Liver (tissue), 9 donors: ENCODE data around the gene MFRP. TPM values are rescaled to one million over a fixed set of nuclear protein-coding genes. Genes with fewer than 3 reads are reported as not detected.

Experiments used
- DNase-seq: peaks from one replicate; pipeline ENCODE4 v3.0.0-alpha.2; 2017; ENCODE audit warnings: low spot score
- H3K27ac ChIP-seq, 2 donors: one replicate each; pipeline ENCODE4 v1.7.0; 2013; ENCODE audit warnings: inconsistent platforms in 2 of 2, low read length in 2 of 2, control low read depth in 1 of 2, low read depth in 1 of 2, mild to moderate bottlenecking in 1 of 2
- H3K27me3 ChIP-seq, 4 donors: one replicate each; pipeline versions ENCODE4 v1.6.1 to v1.7.0; 2013; ENCODE audit warnings: low read length in 3 of 4, inconsistent platforms in 1 of 4, mild to moderate bottlenecking in 1 of 4, moderate library complexity in 1 of 4; ENCODE audit not compliant: control insufficient read depth in 4 of 4, insufficient read depth in 4 of 4
- H3K36me3 ChIP-seq, 4 donors: one replicate each; pipeline versions ENCODE4 v1.6.1 to v1.7.0; 2013; ENCODE audit warnings: low read length in 3 of 4, mild to moderate bottlenecking in 3 of 4, low read depth in 1 of 4, moderate library complexity in 1 of 4; ENCODE audit not compliant: control insufficient read depth in 4 of 4, insufficient read depth in 3 of 4
- H3K4me1 ChIP-seq, 4 donors: one replicate each; pipeline versions ENCODE4 v1.6.1 to v1.7.0; 2013; ENCODE audit warnings: low read length in 3 of 4, mild to moderate bottlenecking in 3 of 4, moderate library complexity in 1 of 4; ENCODE audit not compliant: control insufficient read depth in 4 of 4, insufficient read depth in 4 of 4
- H3K4me3 ChIP-seq, 3 donors: one replicate each; pipeline versions ENCODE4 v1.6.1 to v1.7.0; 2013; ENCODE audit warnings: low read length in 3 of 3, control low read depth in 1 of 3, low read depth in 1 of 3, mild to moderate bottlenecking in 1 of 3
- H3K9ac ChIP-seq, 2 donors: one replicate each; pipeline ENCODE4 v1.7.0; 2013; ENCODE audit warnings: low read length in 2 of 2, mild to moderate bottlenecking in 2 of 2, moderate library complexity in 2 of 2, control low read depth in 1 of 2, low read depth in 1 of 2
- H3K9me3 ChIP-seq, 4 donors: one replicate each; pipeline versions ENCODE4 v1.6.1 to v1.7.0; 2013; ENCODE audit warnings: low read length in 3 of 4; ENCODE audit not compliant: control insufficient read depth in 4 of 4
- EGR1 ChIP-seq, 2 donors: IDR thresholded peaks; 2 replicates each; pipeline ENCODE4 v1.6.1; 2016 to 2018; ENCODE audit warnings: antibody characterized with exemption in 2 of 2, low read depth in 2 of 2
- FOXA1 ChIP-seq: IDR thresholded peaks from 2 replicates; pipeline ENCODE4 v1.6.1; 2016; ENCODE audit warnings: antibody characterized with exemption
- GABPA ChIP-seq, 2 donors: IDR thresholded peaks in 1 of 2; conservative IDR thresholded peaks in 1 of 2; 2 replicates each; pipeline ENCODE4 v1.6.1; 2016; ENCODE audit warnings: antibody characterized with exemption in 2 of 2, mild to moderate bottlenecking in 1 of 2, moderate library complexity in 1 of 2
- HNF4A ChIP-seq, 2 donors: conservative IDR thresholded peaks; 2 replicates each; pipeline ENCODE4 v1.6.1; 2016; ENCODE audit warnings: antibody characterized with exemption in 2 of 2, mild to moderate bottlenecking in 2 of 2
- HNF4G ChIP-seq: IDR thresholded peaks from 2 replicates; pipeline ENCODE4 v1.6.1; 2016; ENCODE audit warnings: antibody characterized with exemption
- JUND ChIP-seq, 2 donors: IDR thresholded peaks; 2 replicates each; pipeline ENCODE4 v1.6.1; 2016; ENCODE audit warnings: antibody characterized with exemption in 2 of 2
- NR2F2 ChIP-seq: IDR thresholded peaks from 2 replicates; pipeline ENCODE4 v1.6.1; 2016; ENCODE audit warnings: antibody characterized with exemption
- RAD21 ChIP-seq, 2 donors: IDR thresholded peaks; 2 replicates each; pipeline ENCODE4 v1.6.1; 2016; ENCODE audit warnings: antibody characterized with exemption in 2 of 2, mild to moderate bottlenecking in 2 of 2
- RXRA ChIP-seq, 2 donors: IDR thresholded peaks; 2 replicates each; pipeline ENCODE4 v1.6.1; 2017 to 2018; ENCODE audit warnings: antibody characterized with exemption in 2 of 2, mild to moderate bottlenecking in 1 of 2
- SP1 ChIP-seq: IDR thresholded peaks from 2 replicates; pipeline ENCODE4 v1.6.1; 2018; ENCODE audit warnings: antibody characterized with exemption, mild to moderate bottlenecking
- TAF1 ChIP-seq: conservative IDR thresholded peaks from 2 replicates; pipeline ENCODE4 v1.6.1; 2016; ENCODE audit warnings: antibody characterized with exemption, mild to moderate bottlenecking
- YY1 ChIP-seq: IDR thresholded peaks from 2 replicates; pipeline ENCODE4 v1.6.1; 2016; ENCODE audit warnings: antibody characterized with exemption, mild to moderate bottlenecking
- WGBS: extraction: QIAGEN DNeasy Blood & Tissue Kit; methylation state at CpG from one replicate; pipeline ENCODE4 v1.1.7; 2013; 5-methylcytosine and 5-hydroxymethylcytosine counted together
- polyA plus RNA-seq, 2 donors: library from polyadenylated mRNA; stranded (reverse) in 1 of 2; unstranded in 1 of 2; fragments of 200-250 nt in 1 of 2; fragments of >200 nt in 1 of 2; fragmentation: Nextera tagmentation in 1 of 2; extraction: Ambion mirVana in 1 of 2; gene quantifications; one replicate each; pipeline versions ENCODE4 v1.2.1 to v1.2.3, GENCODE V29; 2013 to 2015
- total RNA-seq, 2 donors: library from RNA; depleted of rRNA; stranded (reverse); fragments of >200 nt; gene quantifications; one replicate each; pipeline ENCODE4 v1.2.3, GENCODE V29; 2014
- TF ChIP-seq, protein P1 (sequence below): IDR thresholded peaks from 2 replicates; pipeline ENCODE4 v1.6.1; 2016; ENCODE audit warnings: antibody characterized with exemption
- TF ChIP-seq, protein P2 (sequence below): fragments of 150-350 bp; IDR thresholded peaks from 2 replicates; pipeline ENCODE4 v1.5.1; 2017; ENCODE audit warnings: improper control_type of control experiment, low read depth, low read length; ENCODE audit not compliant: missing input control
- TF ChIP-seq, protein P3 (sequence below): IDR thresholded peaks from 2 replicates; pipeline ENCODE4 v1.6.1; 2016; ENCODE audit warnings: antibody characterized with exemption
- TF ChIP-seq, protein P4 (sequence below): IDR thresholded peaks from 2 replicates; pipeline ENCODE4 v1.6.1; 2016; ENCODE audit warnings: antibody characterized with exemption
- TF ChIP-seq, protein P5 (sequence below): IDR thresholded peaks from 2 replicates; pipeline ENCODE4 v1.6.1; 2016; ENCODE audit warnings: antibody characterized with exemption, mild to moderate bottlenecking
- donor health status: healthy.
- donor health status: healthy.
- donor health status: healthy.
- donor health status: healthy.
- donor health status: healthy.

The MFRP gene
- total and polyA plus RNA-seq, 4 donors: not detected

DNA sequence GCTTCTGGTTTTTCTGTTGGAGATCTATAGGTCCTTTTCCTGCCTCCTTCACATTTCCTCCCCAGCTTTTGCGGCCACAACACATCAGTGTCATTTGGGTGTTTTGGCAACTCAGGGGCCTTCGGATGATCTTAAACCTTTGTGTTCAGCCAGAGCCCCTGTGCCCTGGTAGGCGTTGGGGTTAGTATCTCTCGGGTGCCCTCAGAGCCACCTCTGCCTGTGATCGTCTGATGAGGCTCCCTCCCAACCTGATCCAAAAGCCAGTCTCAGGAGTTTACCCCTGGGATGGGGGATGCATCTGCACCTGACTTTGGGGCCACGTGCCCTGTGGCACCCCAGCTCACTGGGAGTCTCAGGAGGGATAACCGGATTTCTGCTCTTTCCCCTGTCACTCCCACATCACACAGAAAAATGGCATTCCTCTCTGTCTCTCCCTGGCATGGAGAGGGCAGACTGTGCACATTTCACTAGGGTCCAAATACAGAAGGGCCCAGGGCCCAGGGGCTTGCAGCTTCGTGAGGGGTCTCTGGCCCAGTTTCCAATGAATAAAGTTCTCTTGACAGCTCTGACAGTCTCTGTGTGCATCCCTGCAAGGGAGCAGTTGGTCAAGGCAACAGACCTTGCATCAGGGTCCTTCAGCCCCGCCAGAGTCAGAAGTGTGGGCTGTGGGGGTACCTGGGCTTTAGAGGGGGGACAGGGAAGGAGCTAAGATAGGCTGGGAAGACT, 9.6 kb downstream of the MFRP start (continued):
- TF ChIP-seq, protein P1, sequence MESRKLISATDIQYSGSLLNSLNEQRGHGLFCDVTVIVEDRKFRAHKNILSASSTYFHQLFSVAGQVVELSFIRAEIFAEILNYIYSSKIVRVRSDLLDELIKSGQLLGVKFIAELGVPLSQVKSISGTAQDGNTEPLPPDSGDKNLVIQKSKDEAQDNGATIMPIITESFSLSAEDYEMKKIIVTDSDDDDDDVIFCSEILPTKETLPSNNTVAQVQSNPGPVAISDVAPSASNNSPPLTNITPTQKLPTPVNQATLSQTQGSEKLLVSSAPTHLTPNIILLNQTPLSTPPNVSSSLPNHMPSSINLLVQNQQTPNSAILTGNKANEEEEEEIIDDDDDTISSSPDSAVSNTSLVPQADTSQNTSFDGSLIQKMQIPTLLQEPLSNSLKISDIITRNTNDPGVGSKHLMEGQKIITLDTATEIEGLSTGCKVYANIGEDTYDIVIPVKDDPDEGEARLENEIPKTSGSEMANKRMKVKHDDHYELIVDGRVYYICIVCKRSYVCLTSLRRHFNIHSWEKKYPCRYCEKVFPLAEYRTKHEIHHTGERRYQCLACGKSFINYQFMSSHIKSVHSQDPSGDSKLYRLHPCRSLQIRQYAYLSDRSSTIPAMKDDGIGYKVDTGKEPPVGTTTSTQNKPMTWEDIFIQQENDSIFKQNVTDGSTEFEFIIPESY: no peak
- TF ChIP-seq, protein P2, sequence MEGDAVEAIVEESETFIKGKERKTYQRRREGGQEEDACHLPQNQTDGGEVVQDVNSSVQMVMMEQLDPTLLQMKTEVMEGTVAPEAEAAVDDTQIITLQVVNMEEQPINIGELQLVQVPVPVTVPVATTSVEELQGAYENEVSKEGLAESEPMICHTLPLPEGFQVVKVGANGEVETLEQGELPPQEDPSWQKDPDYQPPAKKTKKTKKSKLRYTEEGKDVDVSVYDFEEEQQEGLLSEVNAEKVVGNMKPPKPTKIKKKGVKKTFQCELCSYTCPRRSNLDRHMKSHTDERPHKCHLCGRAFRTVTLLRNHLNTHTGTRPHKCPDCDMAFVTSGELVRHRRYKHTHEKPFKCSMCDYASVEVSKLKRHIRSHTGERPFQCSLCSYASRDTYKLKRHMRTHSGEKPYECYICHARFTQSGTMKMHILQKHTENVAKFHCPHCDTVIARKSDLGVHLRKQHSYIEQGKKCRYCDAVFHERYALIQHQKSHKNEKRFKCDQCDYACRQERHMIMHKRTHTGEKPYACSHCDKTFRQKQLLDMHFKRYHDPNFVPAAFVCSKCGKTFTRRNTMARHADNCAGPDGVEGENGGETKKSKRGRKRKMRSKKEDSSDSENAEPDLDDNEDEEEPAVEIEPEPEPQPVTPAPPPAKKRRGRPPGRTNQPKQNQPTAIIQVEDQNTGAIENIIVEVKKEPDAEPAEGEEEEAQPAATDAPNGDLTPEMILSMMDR: no peak
- no peak for TF ChIP-seq HNF4G
- TF ChIP-seq SP1: no peak
- no peak for TF ChIP-seq EGR1 (IDR thresholded peaks at IDR 0.05; ENCODE audit: low read depth in 2 of 2)
- TF ChIP-seq, protein P3, sequence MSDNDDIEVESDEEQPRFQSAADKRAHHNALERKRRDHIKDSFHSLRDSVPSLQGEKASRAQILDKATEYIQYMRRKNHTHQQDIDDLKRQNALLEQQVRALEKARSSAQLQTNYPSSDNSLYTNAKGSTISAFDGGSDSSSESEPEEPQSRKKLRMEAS: no peak

DNA sequence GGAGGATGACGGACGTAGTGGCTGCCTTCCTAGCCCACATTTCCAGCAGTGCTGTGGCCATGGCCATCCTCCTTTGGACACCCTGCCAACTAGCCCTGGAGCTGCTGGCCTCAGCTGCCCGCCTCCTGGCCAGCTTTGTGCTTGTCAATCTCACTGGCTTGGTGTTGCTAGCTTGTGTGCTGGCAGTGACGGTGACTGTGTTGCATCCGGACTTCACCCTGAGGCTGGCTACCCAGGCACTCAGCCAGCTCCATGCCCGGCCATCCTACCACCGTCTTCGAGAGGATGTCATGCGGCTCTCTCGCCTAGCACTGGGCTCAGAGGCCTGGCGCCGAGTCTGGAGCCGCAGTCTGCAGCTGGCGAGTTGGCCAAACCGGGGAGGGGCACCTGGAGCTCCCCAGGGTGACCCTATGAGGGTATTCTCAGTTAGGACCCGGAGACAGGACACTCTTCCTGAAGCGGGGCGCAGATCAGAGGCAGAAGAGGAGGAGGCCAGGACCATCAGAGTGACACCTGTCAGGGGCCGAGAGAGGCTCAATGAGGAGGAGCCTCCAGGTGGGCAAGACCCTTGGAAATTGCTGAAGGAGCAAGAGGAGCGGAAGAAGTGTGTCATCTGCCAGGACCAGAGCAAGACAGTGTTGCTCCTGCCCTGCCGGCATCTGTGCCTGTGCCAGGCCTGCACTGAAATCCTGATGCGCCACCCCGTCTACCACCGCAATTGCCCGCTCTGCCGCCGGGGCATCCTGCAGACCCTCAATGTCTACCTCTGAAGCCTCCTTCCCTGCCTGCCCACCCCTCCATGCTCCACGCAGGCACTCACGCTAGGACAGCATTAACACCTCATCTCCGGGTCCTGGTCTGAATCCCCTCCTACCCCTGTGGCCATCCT, 10.6 kb downstream of the MFRP start:
- DNase-seq: no peak
- no peaks in the 10 kb centered on the region for H3K9me3 ChIP-seq
- no peaks in the 10 kb centered on the region for H3K36me3 ChIP-seq
- TF ChIP-seq SP1: peak; percentile 66
- TF ChIP-seq HNF4A (conservative IDR thresholded peaks at IDR 0.05): peak; percentile 63 to 79
- TF ChIP-seq RXRA (IDR thresholded peaks at IDR 0.05): peak in 1 of 2 donors; percentile 56
- no peak for TF ChIP-seq FOXA1
- TF ChIP-seq, protein P4, sequence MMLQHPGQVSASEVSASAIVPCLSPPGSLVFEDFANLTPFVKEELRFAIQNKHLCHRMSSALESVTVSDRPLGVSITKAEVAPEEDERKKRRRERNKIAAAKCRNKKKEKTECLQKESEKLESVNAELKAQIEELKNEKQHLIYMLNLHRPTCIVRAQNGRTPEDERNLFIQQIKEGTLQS: no peak
- TF ChIP-seq, protein P2: no peak
- TF ChIP-seq GABPA (IDR thresholded peaks at IDR 0.05 in 1 of 2, conservative IDR thresholded peaks at IDR 0.05 in 1 of 2): no peak
- no peak for TF ChIP-seq RAD21 (IDR thresholded peaks at IDR 0.05)
- TF ChIP-seq TAF1: no peak
- TF ChIP-seq, protein P3: no peak
- TF ChIP-seq, protein P5, sequence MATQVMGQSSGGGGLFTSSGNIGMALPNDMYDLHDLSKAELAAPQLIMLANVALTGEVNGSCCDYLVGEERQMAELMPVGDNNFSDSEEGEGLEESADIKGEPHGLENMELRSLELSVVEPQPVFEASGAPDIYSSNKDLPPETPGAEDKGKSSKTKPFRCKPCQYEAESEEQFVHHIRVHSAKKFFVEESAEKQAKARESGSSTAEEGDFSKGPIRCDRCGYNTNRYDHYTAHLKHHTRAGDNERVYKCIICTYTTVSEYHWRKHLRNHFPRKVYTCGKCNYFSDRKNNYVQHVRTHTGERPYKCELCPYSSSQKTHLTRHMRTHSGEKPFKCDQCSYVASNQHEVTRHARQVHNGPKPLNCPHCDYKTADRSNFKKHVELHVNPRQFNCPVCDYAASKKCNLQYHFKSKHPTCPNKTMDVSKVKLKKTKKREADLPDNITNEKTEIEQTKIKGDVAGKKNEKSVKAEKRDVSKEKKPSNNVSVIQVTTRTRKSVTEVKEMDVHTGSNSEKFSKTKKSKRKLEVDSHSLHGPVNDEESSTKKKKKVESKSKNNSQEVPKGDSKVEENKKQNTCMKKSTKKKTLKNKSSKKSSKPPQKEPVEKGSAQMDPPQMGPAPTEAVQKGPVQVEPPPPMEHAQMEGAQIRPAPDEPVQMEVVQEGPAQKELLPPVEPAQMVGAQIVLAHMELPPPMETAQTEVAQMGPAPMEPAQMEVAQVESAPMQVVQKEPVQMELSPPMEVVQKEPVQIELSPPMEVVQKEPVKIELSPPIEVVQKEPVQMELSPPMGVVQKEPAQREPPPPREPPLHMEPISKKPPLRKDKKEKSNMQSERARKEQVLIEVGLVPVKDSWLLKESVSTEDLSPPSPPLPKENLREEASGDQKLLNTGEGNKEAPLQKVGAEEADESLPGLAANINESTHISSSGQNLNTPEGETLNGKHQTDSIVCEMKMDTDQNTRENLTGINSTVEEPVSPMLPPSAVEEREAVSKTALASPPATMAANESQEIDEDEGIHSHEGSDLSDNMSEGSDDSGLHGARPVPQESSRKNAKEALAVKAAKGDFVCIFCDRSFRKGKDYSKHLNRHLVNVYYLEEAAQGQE: no peak
- no peak for TF ChIP-seq HNF4G
- TF ChIP-seq, protein P1: no peak
- TF ChIP-seq YY1: peak; percentile 68
- no peak for TF ChIP-seq NR2F2
- no peak for TF ChIP-seq JUND (IDR thresholded peaks at IDR 0.05)
- H3K27me3 ChIP-seq: peaks cover 0 to 2% (median 0%) of the 10 kb centered on the region in 4 donors
- peaks cover 13 to 42% (median 23%) of the 10 kb centered on the region in 4 donors for H3K4me1 ChIP-seq
- peak overlapping the region in 1 of 2 donors; percentile 75 for H3K27ac ChIP-seq
- H3K9ac ChIP-seq: no peak overlapping the region
- H3K4me3 ChIP-seq: no peak overlapping the region
- 74% methylated on average over 30 of the region's 30 CpGs for WGBS
